Neural cell (in vitro differentiated cells): ENCODE measurements around the gene RNLS.

ENCODE experiments used
- CTCF ChIP-seq: fragments of 450-650 bp; IDR thresholded peaks from 2 replicates; pipeline ENCODE4 v1.5.1; 2014; ENCODE audit warnings: antibody characterized with exemption, mild to moderate bottlenecking, moderate library complexity; ENCODE audit not compliant: poor library complexity, severe bottlenecking
- EP300 ChIP-seq: fragments of 450-650 bp; conservative IDR thresholded peaks from 2 replicates; pipeline ENCODE4 v1.6.1; 2014; ENCODE audit warnings: antibody characterized with exemption, mild to moderate bottlenecking, moderate library complexity; ENCODE audit not compliant: poor library complexity, severe bottlenecking
- EZH2 ChIP-seq: fragments of 200-600, 300-800 bp; shearing (Covaris generic), sonication (generic); IDR thresholded peaks from 2 replicates; pipeline ENCODE4 v1.6.1; 2014; ENCODE audit warnings: antibody characterized with exemption, low read length, borderline replicate concordance, mild to moderate bottlenecking; ENCODE audit not compliant: insufficient read depth, poor library complexity, severe bottlenecking
- MXI1 ChIP-seq: fragments of 450-650 bp; conservative IDR thresholded peaks from 2 replicates; pipeline ENCODE4 v1.6.1; 2014; ENCODE audit warnings: antibody characterized with exemption, mild to moderate bottlenecking; ENCODE audit not compliant: poor library complexity, severe bottlenecking
- TF ChIP-seq, protein P1 (sequence below): IDR thresholded peaks from 2 replicates; pipeline ENCODE4 v1.6.1; 2012; ENCODE audit warnings: borderline replicate concordance

DNA sequence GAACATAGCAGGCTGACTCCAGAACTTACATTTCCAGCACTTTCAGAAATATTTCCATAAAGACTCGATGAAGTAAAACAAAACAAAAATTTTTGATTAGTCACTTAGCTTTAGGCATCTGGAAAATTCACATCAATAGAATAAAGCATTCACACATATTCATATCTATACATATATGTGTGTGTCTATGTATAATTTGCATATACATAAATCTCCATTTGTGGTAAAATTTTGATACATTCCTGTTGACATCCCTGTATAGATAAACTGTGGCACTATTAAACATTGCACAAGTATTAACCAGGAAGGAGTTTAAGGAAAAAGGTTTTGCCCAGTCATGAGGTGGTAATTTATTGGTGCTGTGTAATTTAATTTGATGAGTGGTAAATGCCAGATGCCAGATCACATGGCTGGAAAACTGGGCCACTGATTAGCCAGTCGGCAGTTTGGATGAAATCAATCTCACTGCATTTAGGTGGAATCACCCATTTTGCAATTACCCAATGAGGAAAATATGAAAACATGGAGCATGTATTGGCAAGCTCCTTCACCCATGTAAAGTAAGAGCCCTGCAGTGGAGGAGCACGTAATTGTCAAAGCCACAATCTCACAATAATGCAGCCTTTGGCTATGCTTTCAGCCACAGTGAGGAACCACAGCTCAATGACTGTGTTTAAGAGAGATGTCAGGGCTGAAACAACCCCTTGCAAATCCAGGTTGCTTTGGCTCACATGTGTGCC is 294.6 kb downstream of the RNLS start:
- TF ChIP-seq CTCF (no peak), EZH2 (no peak), EP300 (no peak), MXI1 (no peak)
- TF ChIP-seq, protein P1, sequence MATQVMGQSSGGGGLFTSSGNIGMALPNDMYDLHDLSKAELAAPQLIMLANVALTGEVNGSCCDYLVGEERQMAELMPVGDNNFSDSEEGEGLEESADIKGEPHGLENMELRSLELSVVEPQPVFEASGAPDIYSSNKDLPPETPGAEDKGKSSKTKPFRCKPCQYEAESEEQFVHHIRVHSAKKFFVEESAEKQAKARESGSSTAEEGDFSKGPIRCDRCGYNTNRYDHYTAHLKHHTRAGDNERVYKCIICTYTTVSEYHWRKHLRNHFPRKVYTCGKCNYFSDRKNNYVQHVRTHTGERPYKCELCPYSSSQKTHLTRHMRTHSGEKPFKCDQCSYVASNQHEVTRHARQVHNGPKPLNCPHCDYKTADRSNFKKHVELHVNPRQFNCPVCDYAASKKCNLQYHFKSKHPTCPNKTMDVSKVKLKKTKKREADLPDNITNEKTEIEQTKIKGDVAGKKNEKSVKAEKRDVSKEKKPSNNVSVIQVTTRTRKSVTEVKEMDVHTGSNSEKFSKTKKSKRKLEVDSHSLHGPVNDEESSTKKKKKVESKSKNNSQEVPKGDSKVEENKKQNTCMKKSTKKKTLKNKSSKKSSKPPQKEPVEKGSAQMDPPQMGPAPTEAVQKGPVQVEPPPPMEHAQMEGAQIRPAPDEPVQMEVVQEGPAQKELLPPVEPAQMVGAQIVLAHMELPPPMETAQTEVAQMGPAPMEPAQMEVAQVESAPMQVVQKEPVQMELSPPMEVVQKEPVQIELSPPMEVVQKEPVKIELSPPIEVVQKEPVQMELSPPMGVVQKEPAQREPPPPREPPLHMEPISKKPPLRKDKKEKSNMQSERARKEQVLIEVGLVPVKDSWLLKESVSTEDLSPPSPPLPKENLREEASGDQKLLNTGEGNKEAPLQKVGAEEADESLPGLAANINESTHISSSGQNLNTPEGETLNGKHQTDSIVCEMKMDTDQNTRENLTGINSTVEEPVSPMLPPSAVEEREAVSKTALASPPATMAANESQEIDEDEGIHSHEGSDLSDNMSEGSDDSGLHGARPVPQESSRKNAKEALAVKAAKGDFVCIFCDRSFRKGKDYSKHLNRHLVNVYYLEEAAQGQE, result no peak
